CD14-positive monocyte (primary cell): ENCODE data around the gene IL4R. TPM values are rescaled to one million over a fixed set of nuclear protein-coding genes. Genes with fewer than 3 reads are reported as not detected.

Experiments used
- DNase-seq, 3 donors: peaks; one replicate each; pipeline ENCODE4 v3.0.0-alpha.2; 2011 to 2022
- H2AFZ ChIP-seq: 2 replicates; pipeline ENCODE4 v1.6.0; 2012; ENCODE audit warnings: mild to moderate bottlenecking, low read depth, low read length, inconsistent platforms; ENCODE audit not compliant: insufficient read depth, poor library complexity, severe bottlenecking
- H3K27ac ChIP-seq, 2 donors: 1 replicate in 1 of 2; 2 replicates in 1 of 2; pipeline ENCODE4 v1.5.1; 2012 to 2013; ENCODE audit warnings: low read length in 2 of 2, control low read depth in 1 of 2, inconsistent platforms in 1 of 2, low read depth in 1 of 2, mild to moderate bottlenecking in 1 of 2
- H3K27me3 ChIP-seq, 2 donors: one replicate each; pipeline versions ENCODE4 v1.6.0 to v1.6.1; 2011 to 2013; ENCODE audit warnings: low read length in 2 of 2; ENCODE audit not compliant: control insufficient read depth in 2 of 2, insufficient read depth in 2 of 2
- H3K36me3 ChIP-seq, 2 donors: replicated peaks in 1 of 2; 1 replicate in 1 of 2; 2 replicates in 1 of 2; pipeline versions ENCODE4 v1.5.1 to v1.6.1; 2012 to 2013; ENCODE audit warnings: low read length in 2 of 2, control low read depth in 1 of 2, inconsistent platforms in 1 of 2, mild to moderate bottlenecking in 1 of 2; ENCODE audit not compliant: insufficient read depth in 2 of 2, control insufficient read depth in 1 of 2
- H3K4me1 ChIP-seq, 2 donors: 1 replicate in 1 of 2; 2 replicates in 1 of 2; pipeline versions ENCODE4 v1.5.1 to v1.6.1; 2012 to 2013; ENCODE audit warnings: low read length in 2 of 2, control low read depth in 1 of 2, inconsistent platforms in 1 of 2, mild to moderate bottlenecking in 1 of 2, moderate library complexity in 1 of 2; ENCODE audit not compliant: insufficient read depth in 2 of 2, control insufficient read depth in 1 of 2
- H3K4me2 ChIP-seq: replicated peaks from 2 replicates; pipeline ENCODE3; 2012; ENCODE audit warnings: low read length, moderate library complexity, mild to moderate bottlenecking; ENCODE audit not compliant: poor library complexity, severe bottlenecking; ENCODE audit errors: extremely low read depth
- H3K4me3 ChIP-seq, 3 experiments: fragments of 200-600 bp in 1 of 3; sonication (generic) in 1 of 3; replicated peaks in 1 of 3; 1 replicate in 2 of 3; 2 replicates in 1 of 3; pipeline ENCODE4 v1.5.1; 2011 to 2013; ENCODE audit warnings: low read length in 3 of 3, mild to moderate bottlenecking in 3 of 3, control low read depth in 2 of 3, low read depth in 2 of 3, inconsistent platforms in 1 of 3, moderate library complexity in 1 of 3
- H3K79me2 ChIP-seq: 2 replicates; pipeline ENCODE4 v1.6.0; 2012; ENCODE audit warnings: mild to moderate bottlenecking, control low read depth, inconsistent platforms, low read length, moderate library complexity; ENCODE audit not compliant: insufficient read depth
- H3K9ac ChIP-seq: 2 replicates; pipeline ENCODE4 v1.6.0; 2017; ENCODE audit warnings: low read length, mild to moderate bottlenecking; ENCODE audit not compliant: insufficient read depth, poor library complexity, severe bottlenecking
- H3K9me3 ChIP-seq, 2 donors: replicated peaks in 1 of 2; 1 replicate in 1 of 2; 2 replicates in 1 of 2; pipeline versions ENCODE4 v1.5.1 to v1.6.1; 2012 to 2013; ENCODE audit warnings: low read length in 2 of 2, control low read depth in 1 of 2; ENCODE audit not compliant: control insufficient read depth in 1 of 2, insufficient read depth in 1 of 2
- H4K20me1 ChIP-seq: 2 replicates; pipeline ENCODE4 v1.6.0; 2012; ENCODE audit warnings: mild to moderate bottlenecking, low read length, control low read depth, moderate library complexity; ENCODE audit not compliant: insufficient read depth
- H3K27ac Mint-ChIP-seq, 7 donors: one replicate each; pipeline ENCODE4 v1.8.0; 2020; ENCODE audit warnings: mild to moderate bottlenecking in 7 of 7, mixed read lengths in 7 of 7, moderate library complexity in 6 of 7, inconsistent platforms in 2 of 7
- H3K27me3 Mint-ChIP-seq, 3 donors: one replicate each; pipeline ENCODE4 v1.8.0; 2021 to 2022; ENCODE audit warnings: low read depth in 3 of 3, mild to moderate bottlenecking in 3 of 3, mixed read lengths in 3 of 3, moderate library complexity in 3 of 3, inconsistent platforms in 1 of 3
- H3K36me3 Mint-ChIP-seq, 2 donors: one replicate each; pipeline ENCODE4 v1.8.0; 2020; ENCODE audit warnings: mixed read lengths in 2 of 2, inconsistent platforms in 1 of 2, mild to moderate bottlenecking in 1 of 2
- H3K4me1 Mint-ChIP-seq: one replicate; pipeline ENCODE4 v1.8.0; 2020; ENCODE audit warnings: mild to moderate bottlenecking, mixed read lengths
- H3K4me3 Mint-ChIP-seq, 2 donors: one replicate each; pipeline ENCODE4 v1.8.0; 2020; ENCODE audit warnings: mild to moderate bottlenecking in 2 of 2, mixed read lengths in 2 of 2, moderate library complexity in 1 of 2
- H3K9me3 Mint-ChIP-seq, 7 donors: one replicate each; pipeline ENCODE4 v1.8.0; 2020 to 2022; ENCODE audit warnings: mixed read lengths in 7 of 7, mild to moderate bottlenecking in 6 of 7, moderate library complexity in 6 of 7, inconsistent platforms in 2 of 7
- WGBS: methylation state at CpG from one replicate; pipeline ENCODE4 v1.1.5; 2013; ENCODE audit warnings: missing lambda C conversion rate; ENCODE audit not compliant: insufficient coverage; 5-methylcytosine and 5-hydroxymethylcytosine counted together
- intact Hi-C, 2 donors: fragments of 100-400 bp; cut with micrococcal nuclease; formaldehyde crosslinking; loops; one replicate each; pipeline versions ENCODE4 v1.15.0 to v1.15.1; 2023
- polyA plus RNA-seq, 3 donors: library from polyadenylated mRNA; depleted of rRNA in 1 of 3; unstranded in 2 of 3; stranded (reverse) in 1 of 3; fragments of 300-500 nt in 2 of 3; fragments of >200 nt in 1 of 3; fragmentation: Illumina TruSeq in 2 of 3; gene quantifications; 1 replicate in 2 of 3; 2 replicates in 1 of 3; pipeline ENCODE4 v1.2.3, GENCODE V29; 2012 to 2021
- TF ChIP-seq, protein P1 (sequence below): fragments of 200-600 bp; IDR thresholded peaks from one replicate; pipeline ENCODE4 v1.8.0; 2022; ENCODE audit warnings: antibody characterized with exemption, mild to moderate bottlenecking

Gene IL4R
- polyA plus RNA-seq, 3 donors, result 25.1 to 80.4 (median 35.6) TPM

DNA sequence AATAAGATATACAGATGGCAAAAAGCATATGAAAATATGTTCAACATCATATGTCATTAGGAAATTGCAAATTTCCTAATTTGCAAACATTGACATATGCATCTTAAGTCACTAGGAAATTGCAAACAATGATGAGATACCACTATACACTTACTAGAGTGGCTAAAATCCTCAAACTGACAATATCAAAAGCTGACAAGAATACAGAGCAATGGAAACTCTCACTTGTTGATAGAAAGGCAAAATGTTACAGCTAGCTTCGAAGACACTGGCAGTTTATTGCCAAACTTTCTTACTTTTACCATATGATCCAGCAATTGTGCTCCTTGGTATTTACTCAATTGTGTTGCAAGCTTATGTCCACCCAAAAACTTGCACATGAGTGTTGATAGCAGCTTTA, 5.0 kb upstream of the IL4R start:
- TF ChIP-seq, protein P1, sequence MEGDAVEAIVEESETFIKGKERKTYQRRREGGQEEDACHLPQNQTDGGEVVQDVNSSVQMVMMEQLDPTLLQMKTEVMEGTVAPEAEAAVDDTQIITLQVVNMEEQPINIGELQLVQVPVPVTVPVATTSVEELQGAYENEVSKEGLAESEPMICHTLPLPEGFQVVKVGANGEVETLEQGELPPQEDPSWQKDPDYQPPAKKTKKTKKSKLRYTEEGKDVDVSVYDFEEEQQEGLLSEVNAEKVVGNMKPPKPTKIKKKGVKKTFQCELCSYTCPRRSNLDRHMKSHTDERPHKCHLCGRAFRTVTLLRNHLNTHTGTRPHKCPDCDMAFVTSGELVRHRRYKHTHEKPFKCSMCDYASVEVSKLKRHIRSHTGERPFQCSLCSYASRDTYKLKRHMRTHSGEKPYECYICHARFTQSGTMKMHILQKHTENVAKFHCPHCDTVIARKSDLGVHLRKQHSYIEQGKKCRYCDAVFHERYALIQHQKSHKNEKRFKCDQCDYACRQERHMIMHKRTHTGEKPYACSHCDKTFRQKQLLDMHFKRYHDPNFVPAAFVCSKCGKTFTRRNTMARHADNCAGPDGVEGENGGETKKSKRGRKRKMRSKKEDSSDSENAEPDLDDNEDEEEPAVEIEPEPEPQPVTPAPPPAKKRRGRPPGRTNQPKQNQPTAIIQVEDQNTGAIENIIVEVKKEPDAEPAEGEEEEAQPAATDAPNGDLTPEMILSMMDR, result no peak
- peaks cover 8% of the 10 kb centered on the region for H3K79me2 ChIP-seq
- no peak overlapping the region for H3K9ac ChIP-seq
- DNase-seq, result no peak
- no CpG with 5 or more reads among the region's 1 CpG for WGBS
- H3K9me3 Mint-ChIP-seq, result peaks cover 0 to 9% (median 0%) of the 10 kb centered on the region in 7 donors
- H4K20me1 ChIP-seq, result no peaks in the 10 kb centered on the region
- no peaks in the 10 kb centered on the region for H3K36me3 ChIP-seq
- peaks cover 29 to 34% of the 10 kb centered on the region in 2 donors for H3K4me1 ChIP-seq
- no peaks in the 10 kb centered on the region for H3K9me3 ChIP-seq
- no peak overlapping the region for H3K4me2 ChIP-seq
- no peak overlapping the region for H3K27ac Mint-ChIP-seq
- intact Hi-C loops, result no loop called here
- peaks cover 3 to 6% (median 4%) of the 10 kb centered on the region in 3 donors for H3K27me3 Mint-ChIP-seq
- no peak overlapping the region for H3K4me3 Mint-ChIP-seq
- no peaks in the 10 kb centered on the region for H3K27me3 ChIP-seq
- no peak overlapping the region for H3K27ac ChIP-seq
- peaks cover 36% of the 10 kb centered on the region for H3K4me1 Mint-ChIP-seq
- no peak overlapping the region for H3K4me3 ChIP-seq
- no peak overlapping the region for H2AFZ ChIP-seq
- peaks cover 1 to 2% of the 10 kb centered on the region in 2 donors for H3K36me3 Mint-ChIP-seq

GRCh38 chr16:27310576-27311447, 3.0 kb upstream of the IL4R start:
- Mint-ChIP-seq H3K27ac (no peak overlapping the region), H3K4me3 (no peak overlapping the region), H3K4me1 (peaks cover 29% of the 10 kb centered on the region), H3K9me3 (peaks cover 0 to 8% (median 0%) of the 10 kb centered on the region in 7 donors), H3K27me3 (peaks cover 3 to 4% (median 4%) of the 10 kb centered on the region in 3 donors), H3K36me3 (peaks cover 1 to 2% of the 10 kb centered on the region in 2 donors)
- Histone ChIP-seq H4K20me1 (peaks cover 10% of the 10 kb centered on the region), H3K4me1 (peaks cover 23 to 29% of the 10 kb centered on the region in 2 donors), H3K27me3 (no peaks in the 10 kb centered on the region), H3K79me2 (peaks cover 28% of the 10 kb centered on the region), H3K4me3 (no peak overlapping the region), H3K9ac (no peak overlapping the region), H3K9me3 (no peaks in the 10 kb centered on the region), H2AFZ (no peak overlapping the region), H3K4me2 (no peak overlapping the region), H3K27ac (no peak overlapping the region), H3K36me3 (no peaks in the 10 kb centered on the region)
- no peak for DNase-seq
- intact Hi-C loops, result loop anchor here (5.0 to 10.0 kb wide), 3 partner anchors 36 to 46 kb away; partner anchors contain the start of gene NSMCE1 (in 1 of the 2)
- TF ChIP-seq, protein P1, result no peak
- WGBS, result 79% methylated on average over 10 of the region's 16 CpGs
